ENCODE measurements around the gene XYLT1.

DNA sequence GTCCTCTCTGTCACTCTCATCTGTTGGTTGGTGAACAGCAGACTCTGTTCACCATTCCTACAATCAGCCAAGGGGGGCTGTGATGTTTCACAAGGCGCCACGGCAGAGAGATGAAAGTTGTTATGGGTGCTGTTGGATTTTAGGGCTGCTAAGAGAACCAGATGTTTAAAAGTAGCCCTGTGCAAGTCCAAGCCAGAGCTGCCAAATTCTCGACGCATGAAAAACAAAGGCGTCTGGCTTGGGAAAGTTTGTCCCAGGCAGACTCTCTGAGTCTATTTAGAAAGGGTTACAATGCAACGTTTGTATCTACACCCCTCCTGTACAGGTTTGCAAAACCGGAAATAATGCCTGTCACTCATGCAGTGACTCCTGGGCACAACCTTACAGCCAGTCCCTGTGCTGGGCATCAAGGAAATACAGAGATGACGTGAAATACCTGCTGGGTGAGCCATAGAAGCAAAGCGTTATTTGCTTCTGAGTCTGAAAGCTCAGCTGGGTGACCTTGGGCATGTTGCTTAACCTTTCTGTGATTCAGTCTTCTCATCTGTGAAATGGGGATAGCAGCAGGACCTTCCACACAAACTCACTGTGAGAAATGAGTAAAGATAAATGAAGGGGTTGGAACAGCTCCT, 74.8 kb downstream of the XYLT1 start:
- TF ChIP-seq TEAD4 (CRISPR knock-in tag; IDR thresholded peaks at IDR 0.05) (no peak), CTCF (IDR thresholded peaks at IDR 0.05) (no peak), MAX (CRISPR knock-in tag; IDR thresholded peaks at IDR 0.05) (no peak), ZBTB21 (CRISPR knock-in tag; IDR thresholded peaks at IDR 0.05; ENCODE audit: borderline replicate concordance) (no peak), GTF2I (CRISPR knock-in tag; conservative IDR thresholded peaks at IDR 0.05) (no peak), E2F1 (CRISPR knock-in tag; IDR thresholded peaks at IDR 0.05) (no peak), JUN (CRISPR knock-in tag; IDR thresholded peaks at IDR 0.05) (no peak), FOXP1 (CRISPR knock-in tag; IDR thresholded peaks at IDR 0.05; ENCODE audit: borderline replicate concordance) (no peak), SMAD4 (CRISPR knock-in tag; IDR thresholded peaks at IDR 0.05) (no peak), SP1 (CRISPR knock-in tag; conservative IDR thresholded peaks at IDR 0.05) (no peak), ATF1 (CRISPR knock-in tag; IDR thresholded peaks at IDR 0.05) (no peak)
